AG09319 (cell line): ENCODE measurements around the gene WFS1.

Source experiments
- DNase-seq: peaks from one replicate; pipeline ENCODE4 v3.0.0-alpha.2; 2010; ENCODE audit warnings: low read depth; ENCODE audit errors: extremely low read depth
- CTCF ChIP-seq: IDR thresholded peaks from 2 replicates; pipeline ENCODE4 v1.5.1; 2011; ENCODE audit warnings: low read depth, mild to moderate bottlenecking, inconsistent platforms, low read length, moderate library complexity

Gene WFS1

GRCh38 chr4:6349896-6350603 is 80.4 kb downstream of the WFS1 start:
- TF ChIP-seq CTCF: no peak
- DNase-seq: no peak

- TF ChIP-seq CTCF: no peak
- DNase-seq: no peak
Observed at GRCh38 chr4:6350646-6351045, 81.0 kb downstream of the WFS1 start.

GRCh38 chr4:6351246-6352000 is 81.8 kb downstream of the WFS1 start:
- TF ChIP-seq CTCF: no peak
- DNase-seq: no peak

GRCh38 chr4:6352031-6352692 is 82.5 kb downstream of the WFS1 start:
- no peak for DNase-seq
- TF ChIP-seq CTCF: no peak
